WTC11 (cell line): ENCODE results near the gene FRYL.

Source experiments
- CREB1 ChIP-seq: sonication (generic); formaldehyde crosslinking; IDR thresholded peaks from 2 replicates; pipeline ENCODE4 v1.8.0; 2023; ENCODE audit warnings: mild to moderate bottlenecking, missing genetic modification reagents
- CTCF ChIP-seq: fragments of 200-600 bp; IDR thresholded peaks from 2 replicates; pipeline ENCODE4 v1.8.0; 2022; ENCODE audit warnings: antibody characterized with exemption
- E2F1 ChIP-seq: sonication (generic); formaldehyde crosslinking; IDR thresholded peaks from 2 replicates; pipeline ENCODE4 v1.8.0; 2022; ENCODE audit warnings: mild to moderate bottlenecking, missing genetic modification reagents
- EMX1 ChIP-seq: fragments of 250-450 bp; sonication (Bioruptor Pico); IDR thresholded peaks from 2 replicates; pipeline ENCODE4 v1.8.0; 2021; ENCODE audit warnings: mild to moderate bottlenecking
- MXD4 ChIP-seq: fragments of 250-450 bp; sonication (Bioruptor Pico); IDR thresholded peaks from 2 replicates; pipeline ENCODE4 v1.8.0; 2021; ENCODE audit warnings: mild to moderate bottlenecking, moderate library complexity, borderline replicate concordance
- NR1H2 ChIP-seq: sonication (generic); formaldehyde crosslinking; IDR thresholded peaks from 2 replicates; pipeline ENCODE4 v1.9.0; 2021; ENCODE audit warnings: mild to moderate bottlenecking, moderate library complexity, missing genetic modification reagents
- TEAD4 ChIP-seq: sonication (generic); formaldehyde crosslinking; IDR thresholded peaks from 2 replicates; pipeline ENCODE4 v1.8.0; 2022; ENCODE audit warnings: mild to moderate bottlenecking, missing genetic modification reagents
- TP53 ChIP-seq: sonication (generic); formaldehyde crosslinking; IDR thresholded peaks from 2 replicates; pipeline ENCODE4 v1.8.1; 2023; ENCODE audit warnings: mild to moderate bottlenecking, missing genetic modification reagents

GRCh38 chr4:48680848-48681568, 99.1 kb downstream of the FRYL start:
- TF ChIP-seq MXD4 (no peak), CTCF (no peak), NR1H2 (CRISPR knock-in tag) (no peak), EMX1 (CRISPR knock-in tag) (no peak), E2F1 (no peak), CREB1 (CRISPR knock-in tag) (no peak), TEAD4 (CRISPR knock-in tag) (no peak), TP53 (no peak)
